GM12872 (cell line): Measurements from ENCODE around the gene PGLYRP1.

ENCODE experiments used
- TF ChIP-seq, protein P1 (sequence below): IDR thresholded peaks from 3 replicates; pipeline ENCODE4 v1.5.1; 2011; ENCODE audit warnings: low read depth, mild to moderate bottlenecking, low read length, moderate library complexity; ENCODE audit not compliant: insufficient read depth

PGLYRP1 gene

GRCh38 chr19:46060012-46060411 is 37.2 kb upstream of the PGLYRP1 start:
- TF ChIP-seq, protein P1, sequence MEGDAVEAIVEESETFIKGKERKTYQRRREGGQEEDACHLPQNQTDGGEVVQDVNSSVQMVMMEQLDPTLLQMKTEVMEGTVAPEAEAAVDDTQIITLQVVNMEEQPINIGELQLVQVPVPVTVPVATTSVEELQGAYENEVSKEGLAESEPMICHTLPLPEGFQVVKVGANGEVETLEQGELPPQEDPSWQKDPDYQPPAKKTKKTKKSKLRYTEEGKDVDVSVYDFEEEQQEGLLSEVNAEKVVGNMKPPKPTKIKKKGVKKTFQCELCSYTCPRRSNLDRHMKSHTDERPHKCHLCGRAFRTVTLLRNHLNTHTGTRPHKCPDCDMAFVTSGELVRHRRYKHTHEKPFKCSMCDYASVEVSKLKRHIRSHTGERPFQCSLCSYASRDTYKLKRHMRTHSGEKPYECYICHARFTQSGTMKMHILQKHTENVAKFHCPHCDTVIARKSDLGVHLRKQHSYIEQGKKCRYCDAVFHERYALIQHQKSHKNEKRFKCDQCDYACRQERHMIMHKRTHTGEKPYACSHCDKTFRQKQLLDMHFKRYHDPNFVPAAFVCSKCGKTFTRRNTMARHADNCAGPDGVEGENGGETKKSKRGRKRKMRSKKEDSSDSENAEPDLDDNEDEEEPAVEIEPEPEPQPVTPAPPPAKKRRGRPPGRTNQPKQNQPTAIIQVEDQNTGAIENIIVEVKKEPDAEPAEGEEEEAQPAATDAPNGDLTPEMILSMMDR: no peak

DNA sequence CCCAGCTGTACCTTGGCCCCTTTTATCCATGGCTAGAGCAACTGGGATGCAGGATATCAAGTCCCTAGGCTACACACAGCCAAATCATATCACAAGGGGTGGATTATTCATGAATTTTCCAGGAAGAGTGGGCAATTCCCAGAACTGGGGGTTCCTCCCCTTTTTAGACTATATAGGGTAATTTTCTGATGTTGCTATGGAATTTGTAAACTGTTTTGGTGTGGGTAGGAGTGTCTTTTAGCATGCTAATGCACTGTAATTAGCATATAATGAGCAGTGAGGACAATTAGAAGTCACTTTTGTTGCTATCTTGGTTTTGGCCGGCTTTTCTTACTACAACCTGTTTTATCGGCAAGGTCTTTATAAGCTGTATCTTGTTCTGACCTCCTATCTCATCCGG is 35.9 kb upstream of the PGLYRP1 start:
- TF ChIP-seq, protein P1: no peak

- TF ChIP-seq, protein P1: no peak
Measured at GRCh38 chr19:46056536-46056935, 33.7 kb upstream of the PGLYRP1 start.

DNA sequence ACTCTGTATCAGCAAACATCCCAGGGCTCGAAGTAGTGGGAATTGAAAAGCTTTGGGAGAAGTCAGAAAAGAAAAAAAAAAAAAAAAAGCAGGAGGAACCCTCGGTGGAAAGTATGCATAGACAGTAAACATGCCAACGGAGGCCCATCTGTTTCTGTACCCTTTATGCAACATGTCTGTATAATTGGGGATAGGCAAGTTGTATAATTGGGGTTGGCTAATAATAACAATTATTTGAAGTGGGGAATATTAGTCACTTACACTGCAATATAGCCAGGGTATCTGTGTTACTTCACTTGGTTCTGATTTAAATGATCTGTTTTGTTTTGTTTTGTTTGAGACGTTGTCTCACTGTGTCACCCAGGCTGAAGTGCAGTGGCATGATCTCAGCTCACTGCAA is 30.0 kb upstream of the PGLYRP1 start:
- TF ChIP-seq, protein P1: no peak

GRCh38 chr19:46049597-46049996 is 26.7 kb upstream of the PGLYRP1 start:
- TF ChIP-seq, protein P1: peak; percentile 40

DNA sequence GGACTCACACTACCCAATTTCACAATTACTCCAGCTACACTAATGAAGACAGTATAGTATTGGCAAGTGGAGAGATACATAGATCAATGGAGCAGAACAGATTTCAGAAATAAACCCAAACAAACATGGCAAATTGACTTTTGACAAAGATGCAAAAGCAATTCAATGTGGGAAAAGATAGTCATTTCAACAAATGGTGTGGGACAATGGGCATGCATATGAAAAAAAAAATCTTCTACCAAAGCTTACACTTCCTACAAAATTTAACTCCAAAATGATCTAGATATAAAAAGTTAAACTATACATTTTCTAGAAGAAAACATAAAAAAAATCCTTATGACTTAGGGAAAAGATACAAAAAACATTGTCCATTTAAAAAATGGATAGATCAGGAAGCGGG is 20.7 kb upstream of the PGLYRP1 start:
- TF ChIP-seq, protein P1: no peak

DNA sequence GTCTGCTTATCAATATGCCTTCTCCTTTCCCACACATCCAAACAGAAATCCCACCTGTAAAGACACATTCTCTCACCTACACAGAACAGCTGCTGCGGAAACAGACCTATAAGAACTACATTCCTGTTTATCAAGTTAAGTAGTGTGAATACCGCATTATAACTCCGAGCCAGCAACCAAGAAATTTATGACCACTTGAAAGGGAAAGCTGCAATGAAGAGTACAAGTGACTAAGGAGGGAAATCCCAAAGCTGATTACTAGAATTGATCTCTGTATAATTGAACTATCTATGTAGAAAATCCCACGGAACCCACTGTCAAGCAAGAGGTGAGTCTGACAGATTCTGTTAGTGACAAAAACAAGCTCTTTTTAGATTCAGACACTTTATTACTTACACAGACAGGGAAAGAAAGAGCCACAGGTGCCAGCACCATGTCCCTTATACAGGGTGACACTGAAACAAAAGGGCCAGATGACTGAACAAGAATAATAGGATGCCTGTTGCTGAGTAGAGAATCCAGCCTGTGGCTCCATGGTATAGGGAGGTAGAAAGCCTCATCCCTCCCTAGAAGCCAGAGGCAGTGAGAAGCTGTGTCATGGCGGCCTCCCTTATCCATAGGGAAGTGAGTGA is 19.5 kb upstream of the PGLYRP1 start:
- TF ChIP-seq, protein P1: no peak
